Adrenal gland (tissue), 12 donors: ENCODE measurements around the gene FOLR1. TPM values are rescaled to one million over a fixed set of nuclear protein-coding genes. Genes with fewer than 3 reads are reported as not detected.

Experiments
- DNase-seq, 7 donors: peaks; one replicate each; pipeline ENCODE4 v3.0.0-alpha.2; 2019 to 2020
- H3K27ac ChIP-seq, 5 donors: fragments of 200-600 bp; sonication (generic) in 4 of 5; 1 replicate in 3 of 5; 2 replicates in 2 of 5; pipeline versions ENCODE4 v1.5.1 to v1.8.0; 2016 to 2020; ENCODE audit warnings: mild to moderate bottlenecking in 1 of 5
- H3K27me3 ChIP-seq: fragments of 200-600 bp; 2 replicates; pipeline ENCODE4 v1.8.0; 2021
- H3K36me3 ChIP-seq, 2 donors: fragments of 200-600 bp; replicated peaks in 1 of 2; 1 replicate in 1 of 2; 2 replicates in 1 of 2; pipeline versions ENCODE4 v1.5.1 to v1.8.0; 2018 to 2022
- H3K4me1 ChIP-seq, 2 donors: fragments of 200-600 bp; replicated peaks in 1 of 2; 1 replicate in 1 of 2; 2 replicates in 1 of 2; pipeline versions ENCODE4 v1.5.1 to v1.8.0; 2018 to 2021
- H3K4me3 ChIP-seq, 4 donors: fragments of 200-600 bp; sonication (generic) in 3 of 4; one replicate each; pipeline ENCODE4 v1.5.1; 2016 to 2018
- H3K9me3 ChIP-seq, 3 donors: fragments of 200-600 bp; sonication (generic) in 1 of 3; replicated peaks in 1 of 3; 1 replicate in 2 of 3; 2 replicates in 1 of 3; pipeline versions ENCODE4 v1.5.1 to v1.8.0; 2016 to 2021
- POLR2A ChIP-seq, 2 donors: fragments of 450-650 bp; IDR thresholded peaks; one replicate each; pipeline ENCODE4 v1.6.1; 2017; ENCODE audit warnings: antibody characterized with exemption in 2 of 2, mild to moderate bottlenecking in 2 of 2, moderate library complexity in 1 of 2
- WGBS, 4 donors: extraction: QIAGEN DNeasy Blood & Tissue Kit in 2 of 4; methylation state at CpG; one replicate each; pipeline versions ENCODE4 v1.1.5 to v1.1.7; 2013 to 2017; 5-methylcytosine and 5-hydroxymethylcytosine counted together
- intact Hi-C, 2 donors: fragments of 100-400 bp; cut with DNase I; formaldehyde crosslinking; loops; one replicate each; pipeline versions ENCODE4 v1.14.1 to v1.15.0; 2022 to 2023
- polyA plus RNA-seq, 3 donors: library from polyadenylated mRNA; stranded (reverse); fragments of 200-250 nt in 2 of 3; fragments of 350-450 nt in 1 of 3; fragmentation: Illumina TruSeq in 1 of 3; extraction: RNeasy Lipid Tissue Mini Kit (QIAGEN cat#74804) in 1 of 3; gene quantifications; one replicate each; pipeline ENCODE4 v1.2.3, GENCODE V29; 2013 to 2014
- total RNA-seq, 9 donors: library from RNA; depleted of rRNA in 4 of 9; stranded (reverse); fragments of >200 nt in 4 of 9; fragments of 120-200 nt in 1 of 9; fragmentation: NEBNext Ultra II Directional in 1 of 9; extraction: Animal tissue kit (Norgen Biotek cat#: 25700) in 1 of 9; gene quantifications; one replicate each; pipeline versions ENCODE4 v1.1.0 to v1.2.4, GENCODE V29; 2013 to 2023
- TF ChIP-seq, protein P1 (sequence below), 6 experiments: fragments of 450-650 bp in 4 of 6; fragments of 200-600 bp in 2 of 6; sonication (generic) in 1 of 6; IDR thresholded peaks; 1 replicate in 5 of 6; 2 replicates in 1 of 6; pipeline versions ENCODE4 v1.5.1 to v1.8.0; 2016 to 2021; ENCODE audit warnings: antibody characterized with exemption in 6 of 6, mild to moderate bottlenecking in 2 of 6, moderate library complexity in 1 of 6
- donor health status: healthy with polysubstance abuse.
- donor health status: Bipolar disorder and iron deficiency.
- donor health status: DM: yes; HTN: yes; CAD: no.
- donor health status: DM: no; HTN: no; CAD: no.
- donor health status: DM: no; HTN: no; CAD: no.
- donor health status: DM: yes; HTN: yes; CAD: no.

FOLR1 gene
- total and polyA plus RNA-seq, 12 donors, result 0.57 to 7.2 (median 1.4) TPM

- Histone ChIP-seq H3K27me3 (no peaks in the 10 kb centered on the region), H3K9me3 (no peaks in the 10 kb centered on the region), H3K36me3 (no peaks in the 10 kb centered on the region), H3K4me1 (peaks cover 6 to 12% of the 10 kb centered on the region in 2 donors), H3K4me3 (no peak overlapping the region), H3K27ac (peak overlapping the region in 3 of 5 donors; percentile 29 to 68 (median 35))
- TF ChIP-seq, protein P1, sequence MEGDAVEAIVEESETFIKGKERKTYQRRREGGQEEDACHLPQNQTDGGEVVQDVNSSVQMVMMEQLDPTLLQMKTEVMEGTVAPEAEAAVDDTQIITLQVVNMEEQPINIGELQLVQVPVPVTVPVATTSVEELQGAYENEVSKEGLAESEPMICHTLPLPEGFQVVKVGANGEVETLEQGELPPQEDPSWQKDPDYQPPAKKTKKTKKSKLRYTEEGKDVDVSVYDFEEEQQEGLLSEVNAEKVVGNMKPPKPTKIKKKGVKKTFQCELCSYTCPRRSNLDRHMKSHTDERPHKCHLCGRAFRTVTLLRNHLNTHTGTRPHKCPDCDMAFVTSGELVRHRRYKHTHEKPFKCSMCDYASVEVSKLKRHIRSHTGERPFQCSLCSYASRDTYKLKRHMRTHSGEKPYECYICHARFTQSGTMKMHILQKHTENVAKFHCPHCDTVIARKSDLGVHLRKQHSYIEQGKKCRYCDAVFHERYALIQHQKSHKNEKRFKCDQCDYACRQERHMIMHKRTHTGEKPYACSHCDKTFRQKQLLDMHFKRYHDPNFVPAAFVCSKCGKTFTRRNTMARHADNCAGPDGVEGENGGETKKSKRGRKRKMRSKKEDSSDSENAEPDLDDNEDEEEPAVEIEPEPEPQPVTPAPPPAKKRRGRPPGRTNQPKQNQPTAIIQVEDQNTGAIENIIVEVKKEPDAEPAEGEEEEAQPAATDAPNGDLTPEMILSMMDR (IDR thresholded peaks at IDR 0.05), result no peak
- no peak for TF ChIP-seq POLR2A (IDR thresholded peaks at IDR 0.05)
- intact Hi-C loops, result no loop called here
- peak in 2 of 7 donors; percentile 12 to 15 for DNase-seq
- 10 to 27% (median 21%) methylated on average over 2 of the region's 2 CpGs for WGBS, 4 donors
Measured at GRCh38 chr11:72217841-72218240, 25.9 kb downstream of the FOLR1 start.

DNA sequence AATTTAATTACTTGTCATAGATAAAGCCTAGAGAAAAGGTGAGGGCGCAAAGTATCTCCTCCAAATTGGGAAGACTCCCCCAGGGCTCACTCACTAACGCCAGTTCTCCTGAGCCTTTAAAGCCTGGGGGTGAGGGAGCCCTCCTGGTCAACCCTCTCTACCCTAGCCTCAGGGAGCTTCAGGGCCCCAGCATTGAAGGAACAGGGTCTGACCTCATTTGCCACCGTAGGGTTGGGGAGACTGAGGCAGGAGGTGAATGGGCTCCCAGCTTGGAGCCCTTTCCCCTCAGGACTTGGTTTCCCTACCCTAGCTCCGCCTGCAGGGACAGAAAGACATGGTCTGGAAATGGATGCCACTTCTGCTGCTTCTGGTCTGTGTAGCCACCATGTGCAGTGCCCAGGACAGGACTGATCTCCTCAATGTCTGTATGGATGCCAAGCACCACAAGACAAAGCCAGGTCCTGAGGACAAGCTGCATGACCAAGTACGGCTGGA lies 26.4 kb downstream of the FOLR1 start:
- TF ChIP-seq POLR2A (IDR thresholded peaks at IDR 0.05), result no peak
- TF ChIP-seq, protein P1 (IDR thresholded peaks at IDR 0.05), result no peak
- intact Hi-C loops, result no loop called here
- no peaks in the 10 kb centered on the region for H3K36me3 ChIP-seq
- H3K4me3 ChIP-seq, result no peak overlapping the region
- H3K27me3 ChIP-seq, result no peaks in the 10 kb centered on the region
- no peaks in the 10 kb centered on the region for H3K9me3 ChIP-seq
- H3K27ac ChIP-seq, result peak overlapping the region in 2 of 5 donors; percentile 35 to 68
- WGBS, 4 donors, result 79 to 86% (median 85%) methylated on average over 4 to 5 of the region's 5 CpGs
- DNase-seq, result peak in 1 of 7 donors; percentile 11
- H3K4me1 ChIP-seq, result peaks cover 6 to 13% of the 10 kb centered on the region in 2 donors

DNA sequence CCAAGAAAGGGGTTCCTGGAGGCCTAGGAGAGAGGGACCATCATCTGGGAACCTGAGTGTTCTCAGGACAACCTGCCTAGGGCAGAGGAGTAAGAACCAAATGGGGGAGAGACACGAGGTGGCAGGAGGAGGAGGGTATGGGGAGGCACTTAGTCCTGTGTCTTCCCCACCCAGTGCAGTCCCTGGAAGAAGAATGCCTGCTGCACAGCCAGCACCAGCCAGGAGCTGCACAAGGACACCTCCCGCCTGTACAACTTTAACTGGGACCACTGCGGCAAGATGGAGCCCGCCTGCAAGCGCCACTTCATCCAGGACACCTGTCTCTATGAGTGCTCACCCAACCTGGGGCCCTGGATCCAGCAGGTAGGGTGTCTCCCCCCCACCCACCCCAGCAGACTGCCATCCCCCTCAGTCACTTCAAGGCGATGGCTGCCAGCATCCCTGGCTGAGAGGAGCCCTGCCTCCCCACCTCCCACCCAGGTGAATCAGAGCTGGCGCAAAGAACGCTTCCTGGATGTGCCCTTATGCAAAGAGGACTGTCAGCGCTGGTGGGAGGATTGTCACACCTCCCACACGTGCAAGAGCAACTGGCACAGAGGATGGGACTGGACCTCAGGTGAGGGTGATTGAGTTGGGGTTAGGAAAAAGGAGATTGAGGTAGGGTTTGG lies 28.9 kb downstream of the FOLR1 start:
- peak overlapping the region in 1 of 5 donors; percentile 13 for H3K27ac ChIP-seq
- peak in 3 of 7 donors; percentile 15 to 20 (median 16) for DNase-seq
- intact Hi-C loops, result no loop called here
- H3K4me3 ChIP-seq, result no peak overlapping the region
- peaks cover 14 to 21% of the 10 kb centered on the region in 2 donors for H3K4me1 ChIP-seq
- no peaks in the 10 kb centered on the region for H3K27me3 ChIP-seq
- no peaks in the 10 kb centered on the region for H3K9me3 ChIP-seq
- WGBS, 4 donors, result 85 to 91% (median 88%) methylated on average over 5 to 10 of the region's 10 CpGs
- TF ChIP-seq, protein P1 (IDR thresholded peaks at IDR 0.05), result no peak
- TF ChIP-seq POLR2A (IDR thresholded peaks at IDR 0.05), result no peak
- no peaks in the 10 kb centered on the region for H3K36me3 ChIP-seq

GRCh38 chr11:72221386-72222075 lies 29.6 kb downstream of the FOLR1 start:
- Histone ChIP-seq H3K27ac (peak overlapping the region in 1 of 5 donors; percentile 13), H3K9me3 (no peaks in the 10 kb centered on the region), H3K36me3 (no peaks in the 10 kb centered on the region), H3K4me3 (no peak overlapping the region), H3K4me1 (peaks cover 14 to 28% of the 10 kb centered on the region in 2 donors), H3K27me3 (no peaks in the 10 kb centered on the region)
- 44 to 64% (median 52%) methylated on average over 2 to 7 of the region's 7 CpGs for WGBS, 4 donors
- intact Hi-C loops, result no loop called here
- peak in 4 of 7 donors; percentile 26 to 61 (median 32) for DNase-seq
- TF ChIP-seq POLR2A (IDR thresholded peaks at IDR 0.05), result no peak
- TF ChIP-seq, protein P1 (IDR thresholded peaks at IDR 0.05), result no peak
